Neural cell (in vitro differentiated cells): ENCODE data around the gene EFCAB12. TPM values are rescaled to one million over a fixed set of nuclear protein-coding genes. Genes with fewer than 3 reads are reported as not detected.

Experiments
- H2AFZ ChIP-seq: fragments of 200-600, 300-800 bp; sonication (generic), shearing (Covaris generic); 2 replicates; pipeline ENCODE4 v1.6.0; 2014; ENCODE audit warnings: low read depth, mild to moderate bottlenecking, antibody characterized with exemption, low read length, moderate library complexity
- H3F3A ChIP-seq: fragments of 200-600 bp; shearing (Covaris generic); 2 replicates; pipeline ENCODE4 v1.6.1; 2016; ENCODE audit warnings: mild to moderate bottlenecking, moderate library complexity, mixed read lengths, antibody characterized with exemption, low read length; ENCODE audit not compliant: insufficient read depth, poor library complexity, severe bottlenecking
- H3K27ac ChIP-seq: fragments of 200-600, 300-800 bp; sonication (generic), shearing (Covaris generic); 2 replicates; pipeline ENCODE4 v1.5.1; 2014; ENCODE audit warnings: mild to moderate bottlenecking, low read length, moderate library complexity
- H3K27me3 ChIP-seq: fragments of 300-800, 200-600 bp; sonication (generic), shearing (Covaris generic); 2 replicates; pipeline ENCODE4 v1.6.0; 2014; ENCODE audit warnings: mild to moderate bottlenecking, low read depth, low read length, moderate library complexity; ENCODE audit not compliant: insufficient read depth
- H3K36me3 ChIP-seq: fragments of 300-800, 200-600 bp; sonication (generic), shearing (Covaris generic); 2 replicates; pipeline ENCODE4 v1.5.1; 2014; ENCODE audit warnings: mild to moderate bottlenecking, antibody characterized with exemption, low read length, moderate library complexity; ENCODE audit not compliant: insufficient read depth
- H3K4me2 ChIP-seq: fragments of 300-800, 200-600 bp; sonication (generic), shearing (Covaris generic); 2 replicates; pipeline ENCODE4 v1.6.0; 2014; ENCODE audit warnings: mild to moderate bottlenecking, low read length
- H3K4me3 ChIP-seq: fragments of 300-800, 200-600 bp; sonication (generic), shearing (Covaris generic); 2 replicates; pipeline ENCODE4 v1.5.1; 2014; ENCODE audit warnings: mild to moderate bottlenecking, low read length, moderate library complexity
- H3K79me2 ChIP-seq: fragments of 200-600 bp; shearing (Covaris generic); replicated peaks from 2 replicates; pipeline ENCODE4 v1.6.0; 2014; ENCODE audit warnings: mild to moderate bottlenecking, low read length, moderate library complexity; ENCODE audit not compliant: insufficient read depth
- H3K9ac ChIP-seq: fragments of 300-800, 200-600 bp; sonication (generic), shearing (Covaris generic); 2 replicates; pipeline ENCODE4 v1.6.1; 2016; ENCODE audit warnings: mild to moderate bottlenecking, low read length, mixed read lengths
- H3K9me2 ChIP-seq: fragments of 200-600 bp; shearing (Covaris generic); 2 replicates; pipeline ENCODE4 v1.6.1; 2016; ENCODE audit warnings: mild to moderate bottlenecking, low read length, mixed read lengths; ENCODE audit not compliant: insufficient read depth
- H3K9me3 ChIP-seq: fragments of 200-600, 300-800 bp; sonication (generic), shearing (Covaris generic); 2 replicates; pipeline ENCODE4 v1.6.1; 2016; ENCODE audit warnings: mild to moderate bottlenecking, mixed run types, low read length, moderate library complexity, mixed read lengths
- H4K20me1 ChIP-seq: fragments of 200-600 bp; shearing (Covaris generic); 2 replicates; pipeline ENCODE4 v1.6.1; 2016; ENCODE audit warnings: mild to moderate bottlenecking, mixed run types; ENCODE audit not compliant: insufficient read depth
- EP300 ChIP-seq: fragments of 450-650 bp; conservative IDR thresholded peaks from 2 replicates; pipeline ENCODE4 v1.6.1; 2014; ENCODE audit warnings: antibody characterized with exemption, mild to moderate bottlenecking, moderate library complexity; ENCODE audit not compliant: poor library complexity, severe bottlenecking
- EZH2 ChIP-seq: fragments of 200-600, 300-800 bp; shearing (Covaris generic), sonication (generic); IDR thresholded peaks from 2 replicates; pipeline ENCODE4 v1.6.1; 2014; ENCODE audit warnings: antibody characterized with exemption, low read length, borderline replicate concordance, mild to moderate bottlenecking; ENCODE audit not compliant: insufficient read depth, poor library complexity, severe bottlenecking
- MXI1 ChIP-seq: fragments of 450-650 bp; conservative IDR thresholded peaks from 2 replicates; pipeline ENCODE4 v1.6.1; 2014; ENCODE audit warnings: antibody characterized with exemption, mild to moderate bottlenecking; ENCODE audit not compliant: poor library complexity, severe bottlenecking
- POLR2AphosphoS5 ChIP-seq: IDR thresholded peaks from 2 replicates; pipeline ENCODE4 v1.6.1; 2012
- RAD21 ChIP-seq: fragments of 450-650 bp; conservative IDR thresholded peaks from 2 replicates; pipeline ENCODE4 v1.6.1; 2014; ENCODE audit warnings: antibody characterized with exemption, mild to moderate bottlenecking, moderate library complexity
- SMC3 ChIP-seq: fragments of 450-650 bp; conservative IDR thresholded peaks from 2 replicates; pipeline ENCODE4 v1.6.1; 2014; ENCODE audit warnings: antibody characterized with exemption, mild to moderate bottlenecking, moderate library complexity; ENCODE audit not compliant: poor library complexity
- TAF1 ChIP-seq: IDR thresholded peaks from 2 replicates; pipeline ENCODE4 v1.6.1; 2012; ENCODE audit warnings: low read depth
- polyA plus RNA-seq: library from polyadenylated mRNA; depleted of rRNA; stranded (reverse); fragments of >200 nt; gene quantifications from 2 replicates; pipeline ENCODE4 v1.2.3, GENCODE V29; 2014
- TF ChIP-seq, protein P1 (sequence below): fragments of 450-650 bp; IDR thresholded peaks from 2 replicates; pipeline ENCODE4 v1.5.1; 2014; ENCODE audit warnings: antibody characterized with exemption, mild to moderate bottlenecking, moderate library complexity; ENCODE audit not compliant: poor library complexity, severe bottlenecking
- TF ChIP-seq, protein P2 (sequence below): IDR thresholded peaks from 2 replicates; pipeline ENCODE4 v1.6.1; 2012; ENCODE audit warnings: borderline replicate concordance

The EFCAB12 gene
- polyA plus RNA-seq, 1 donor from 2014 or later: 0.32 TPM

DNA sequence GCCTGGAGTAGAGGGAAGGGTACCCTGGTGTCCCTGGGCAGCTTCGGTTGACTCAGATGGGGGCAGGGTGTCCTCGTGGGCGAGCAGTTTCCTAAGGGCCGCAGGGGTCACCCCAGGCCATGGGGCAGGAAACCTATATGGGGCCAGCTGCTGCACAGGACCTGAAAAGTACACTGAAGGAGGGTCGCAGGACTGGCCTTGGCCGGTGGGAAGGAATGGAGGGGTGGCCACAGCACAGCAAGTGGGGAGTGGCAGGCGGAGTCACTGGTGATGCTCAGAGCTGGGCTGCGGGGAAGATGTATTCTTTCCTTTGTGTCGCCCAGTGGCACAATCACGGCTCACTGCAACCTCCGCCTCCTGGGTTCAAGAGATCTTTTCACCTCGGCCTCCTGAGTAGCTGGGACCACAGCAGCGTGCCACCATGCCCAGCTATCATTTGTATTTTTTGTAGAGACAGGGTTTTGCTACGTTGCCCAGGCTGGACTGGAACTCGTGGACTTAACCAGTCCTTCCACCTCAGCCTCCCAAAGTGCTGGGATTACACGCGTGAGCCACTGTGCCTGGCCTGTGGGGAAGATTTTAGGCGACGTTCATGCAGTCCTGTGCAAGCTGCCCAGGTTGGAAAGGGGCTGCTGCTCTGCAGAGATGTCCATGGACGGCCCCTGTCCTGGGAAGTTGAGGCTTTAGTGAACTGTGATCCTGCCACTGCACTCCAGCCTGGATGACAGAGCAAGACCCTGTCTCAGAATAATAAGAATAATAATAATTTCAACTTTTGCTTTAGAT lies 57.2 kb downstream of the EFCAB12 start:
- H3F3A ChIP-seq: no peaks in the 10 kb centered on the region
- H3K4me2 ChIP-seq: no peak overlapping the region
- no peaks in the 10 kb centered on the region for H3K9me3 ChIP-seq
- no peaks in the 10 kb centered on the region for H3K9me2 ChIP-seq
- TF ChIP-seq EZH2: no peak
- TF ChIP-seq, protein P1, sequence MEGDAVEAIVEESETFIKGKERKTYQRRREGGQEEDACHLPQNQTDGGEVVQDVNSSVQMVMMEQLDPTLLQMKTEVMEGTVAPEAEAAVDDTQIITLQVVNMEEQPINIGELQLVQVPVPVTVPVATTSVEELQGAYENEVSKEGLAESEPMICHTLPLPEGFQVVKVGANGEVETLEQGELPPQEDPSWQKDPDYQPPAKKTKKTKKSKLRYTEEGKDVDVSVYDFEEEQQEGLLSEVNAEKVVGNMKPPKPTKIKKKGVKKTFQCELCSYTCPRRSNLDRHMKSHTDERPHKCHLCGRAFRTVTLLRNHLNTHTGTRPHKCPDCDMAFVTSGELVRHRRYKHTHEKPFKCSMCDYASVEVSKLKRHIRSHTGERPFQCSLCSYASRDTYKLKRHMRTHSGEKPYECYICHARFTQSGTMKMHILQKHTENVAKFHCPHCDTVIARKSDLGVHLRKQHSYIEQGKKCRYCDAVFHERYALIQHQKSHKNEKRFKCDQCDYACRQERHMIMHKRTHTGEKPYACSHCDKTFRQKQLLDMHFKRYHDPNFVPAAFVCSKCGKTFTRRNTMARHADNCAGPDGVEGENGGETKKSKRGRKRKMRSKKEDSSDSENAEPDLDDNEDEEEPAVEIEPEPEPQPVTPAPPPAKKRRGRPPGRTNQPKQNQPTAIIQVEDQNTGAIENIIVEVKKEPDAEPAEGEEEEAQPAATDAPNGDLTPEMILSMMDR: no peak
- no peak for TF ChIP-seq RAD21
- TF ChIP-seq MXI1: no peak
- no peak for TF ChIP-seq TAF1
- TF ChIP-seq SMC3: no peak
- H4K20me1 ChIP-seq: no peaks in the 10 kb centered on the region
- H3K79me2 ChIP-seq: no peaks in the 10 kb centered on the region
- H3K9ac ChIP-seq: no peak overlapping the region
- H3K4me3 ChIP-seq: no peak overlapping the region
- H3K27me3 ChIP-seq: no peaks in the 10 kb centered on the region
- no peaks in the 10 kb centered on the region for H3K36me3 ChIP-seq
- no peak overlapping the region for H3K27ac ChIP-seq
- no peak overlapping the region for H2AFZ ChIP-seq

DNA sequence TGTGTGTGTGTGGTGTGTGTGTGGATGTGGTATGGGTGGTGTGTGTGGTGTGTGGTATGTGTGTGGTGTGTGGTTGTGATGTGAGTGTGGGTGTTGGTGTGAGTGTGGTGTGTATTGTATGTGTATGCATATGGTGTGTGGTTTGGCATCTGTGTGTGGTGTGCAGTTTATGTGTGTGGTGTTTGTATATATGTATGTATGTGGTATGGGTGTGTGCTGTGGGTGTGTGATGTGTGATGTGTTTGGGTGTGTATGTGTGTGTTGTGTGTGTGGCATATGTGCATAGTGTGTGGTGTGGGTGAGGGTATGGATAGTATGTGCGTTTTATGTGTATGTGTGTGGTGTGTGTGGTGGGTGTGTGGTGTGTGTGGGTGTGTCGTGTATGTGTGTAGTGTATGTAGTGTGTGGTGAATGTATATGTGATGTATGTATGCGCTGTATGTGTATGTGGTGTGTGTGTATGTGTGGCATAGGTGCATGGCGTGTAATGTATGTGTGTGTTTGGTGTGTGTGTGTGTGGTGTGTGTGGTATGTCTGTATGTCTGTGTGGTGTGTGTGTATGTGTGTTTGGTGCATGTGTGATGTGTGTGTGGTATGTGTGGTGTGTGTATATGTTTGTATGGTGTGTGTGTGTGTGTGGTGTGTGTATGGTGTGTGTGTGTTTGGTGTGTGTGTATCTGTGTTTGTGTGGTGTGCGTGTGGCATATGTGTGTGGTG lies 58.0 kb downstream of the EFCAB12 start:
- H4K20me1 ChIP-seq: no peaks in the 10 kb centered on the region
- TF ChIP-seq POLR2AphosphoS5 (no peak), TAF1 (no peak), EZH2 (no peak), EP300 (no peak), MXI1 (no peak), RAD21 (no peak), SMC3 (no peak)
- TF ChIP-seq, protein P2, sequence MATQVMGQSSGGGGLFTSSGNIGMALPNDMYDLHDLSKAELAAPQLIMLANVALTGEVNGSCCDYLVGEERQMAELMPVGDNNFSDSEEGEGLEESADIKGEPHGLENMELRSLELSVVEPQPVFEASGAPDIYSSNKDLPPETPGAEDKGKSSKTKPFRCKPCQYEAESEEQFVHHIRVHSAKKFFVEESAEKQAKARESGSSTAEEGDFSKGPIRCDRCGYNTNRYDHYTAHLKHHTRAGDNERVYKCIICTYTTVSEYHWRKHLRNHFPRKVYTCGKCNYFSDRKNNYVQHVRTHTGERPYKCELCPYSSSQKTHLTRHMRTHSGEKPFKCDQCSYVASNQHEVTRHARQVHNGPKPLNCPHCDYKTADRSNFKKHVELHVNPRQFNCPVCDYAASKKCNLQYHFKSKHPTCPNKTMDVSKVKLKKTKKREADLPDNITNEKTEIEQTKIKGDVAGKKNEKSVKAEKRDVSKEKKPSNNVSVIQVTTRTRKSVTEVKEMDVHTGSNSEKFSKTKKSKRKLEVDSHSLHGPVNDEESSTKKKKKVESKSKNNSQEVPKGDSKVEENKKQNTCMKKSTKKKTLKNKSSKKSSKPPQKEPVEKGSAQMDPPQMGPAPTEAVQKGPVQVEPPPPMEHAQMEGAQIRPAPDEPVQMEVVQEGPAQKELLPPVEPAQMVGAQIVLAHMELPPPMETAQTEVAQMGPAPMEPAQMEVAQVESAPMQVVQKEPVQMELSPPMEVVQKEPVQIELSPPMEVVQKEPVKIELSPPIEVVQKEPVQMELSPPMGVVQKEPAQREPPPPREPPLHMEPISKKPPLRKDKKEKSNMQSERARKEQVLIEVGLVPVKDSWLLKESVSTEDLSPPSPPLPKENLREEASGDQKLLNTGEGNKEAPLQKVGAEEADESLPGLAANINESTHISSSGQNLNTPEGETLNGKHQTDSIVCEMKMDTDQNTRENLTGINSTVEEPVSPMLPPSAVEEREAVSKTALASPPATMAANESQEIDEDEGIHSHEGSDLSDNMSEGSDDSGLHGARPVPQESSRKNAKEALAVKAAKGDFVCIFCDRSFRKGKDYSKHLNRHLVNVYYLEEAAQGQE: no peak
- TF ChIP-seq, protein P1: no peak
- no peaks in the 10 kb centered on the region for H3F3A ChIP-seq
- H2AFZ ChIP-seq: no peak overlapping the region
- H3K79me2 ChIP-seq: no peaks in the 10 kb centered on the region
- H3K4me3 ChIP-seq: no peak overlapping the region
- no peaks in the 10 kb centered on the region for H3K9me3 ChIP-seq
- no peak overlapping the region for H3K9ac ChIP-seq
- H3K27me3 ChIP-seq: no peaks in the 10 kb centered on the region
- H3K27ac ChIP-seq: no peak overlapping the region
- H3K4me2 ChIP-seq: no peak overlapping the region
- no peaks in the 10 kb centered on the region for H3K9me2 ChIP-seq
- no peaks in the 10 kb centered on the region for H3K36me3 ChIP-seq
